Left forelimb (tissue), 1 donor: ENCODE results near the gene ATP9A.
"Not testable (repeated sequence)": the region's sequence is repeated elsewhere in the genome, so short reads cannot be mapped to it uniquely, and the experiment has no call there.

ENCODE experiments used
- DNase-seq: peaks from one replicate; pipeline ENCODE4 v3.0.0-alpha.2; 2018; ENCODE audit warnings: low spot score

ATP9A gene

GRCh38 chr20:51767867-51768758 is at the start of gene ATP9A:
TSS of gene ATP9A (minus strand) at chr20:51768390. CDS start at chr20:51768369, 21 bp downstream.
- peak; percentile 70 for DNase-seq

GRCh38 chr20:51816856-51817255 is 48.7 kb upstream of the ATP9A start:
- DNase-seq, result not testable (repeated sequence)

GRCh38 chr20:51815383-51816076 is 47.3 kb upstream of the ATP9A start:
- DNase-seq, result no peak

- no peak for DNase-seq
These were observed 44.7 kb upstream of the ATP9A start for GRCh38 chr20:51812861-51813260.

GRCh38 chr20:51811514-51812128 is 43.4 kb upstream of the ATP9A start:
- no peak for DNase-seq

- no peak for DNase-seq
These were observed 42.8 kb upstream of the ATP9A start for GRCh38 chr20:51811042-51811355.

GRCh38 chr20:51810155-51811041 is 42.2 kb upstream of the ATP9A start:
- DNase-seq, result no peak

GRCh38 chr20:51807720-51808250 is 39.6 kb upstream of the ATP9A start:
- DNase-seq, result no peak

GRCh38 chr20:51804754-51805153 is 36.6 kb upstream of the ATP9A start:
- DNase-seq, result no peak

- no peak for DNase-seq
These were observed 35.1 kb upstream of the ATP9A start for GRCh38 chr20:51803148-51803854.

GRCh38 chr20:51802170-51802751 is 34.1 kb upstream of the ATP9A start, which contains the start of gene SALL4:
TSS of gene SALL4 (minus strand) at chr20:51802521. CDS start at chr20:51802408, 113 bp downstream.
- DNase-seq, result no peak

- no peak for DNase-seq
These were observed 33.6 kb upstream of the ATP9A start for GRCh38 chr20:51801823-51802123.

GRCh38 chr20:51801122-51801822 is 33.1 kb upstream of the ATP9A start:
- peak; percentile 67 for DNase-seq

GRCh38 chr20:51800872-51801121 is 32.6 kb upstream of the ATP9A start:
- no peak for DNase-seq

- DNase-seq, result peak; percentile 84
These were observed 32.1 kb upstream of the ATP9A start for GRCh38 chr20:51800060-51800871.

- no peak for DNase-seq
These were observed 31.2 kb upstream of the ATP9A start for GRCh38 chr20:51799401-51799860.

- no peak for DNase-seq
These were observed 29.3 kb upstream of the ATP9A start for GRCh38 chr20:51797357-51798025.

GRCh38 chr20:51796340-51796739 is 28.1 kb upstream of the ATP9A start:
- DNase-seq, result no peak

- no peak for DNase-seq
These were observed 24.8 kb upstream of the ATP9A start for GRCh38 chr20:51792960-51793359.
